AG04450 (cell line): ENCODE data around the gene MRI1. TPM values are rescaled to one million over a fixed set of nuclear protein-coding genes. Genes with fewer than 3 reads are reported as not detected.

ENCODE experiments used
- CTCF ChIA-PET: fragments of 300-600, 350-600 bp; formaldehyde crosslinking; extraction: SDS; loops from one replicate; lab custom pipeline; 2022; ENCODE audit warnings: antibody characterized with exemption, inconsistent platforms; lab: Charles Lee
- POLR2A ChIA-PET: fragments of 350-600 bp; formaldehyde crosslinking; extraction: SDS; loops from one replicate; lab custom pipeline; 2021; ENCODE audit warnings: antibody characterized with exemption, inconsistent platforms; lab: Yijun Ruan, JAX
- DNase-seq: peaks from one replicate; pipeline ENCODE4 v3.0.0-alpha.2; 2011; ENCODE audit warnings: low read depth, low spot score
- H3K27ac ChIP-seq: one replicate; pipeline ENCODE4 v1.5.1; 2012; ENCODE audit warnings: low read depth, low read length, control low read depth
- H3K27me3 ChIP-seq: one replicate; pipeline ENCODE4 v1.6.0; 2012; ENCODE audit warnings: low read length; ENCODE audit not compliant: control insufficient read depth, insufficient read depth
- H3K4me3 ChIP-seq: 2 replicates; pipeline ENCODE4 v1.5.1; 2011; ENCODE audit warnings: mild to moderate bottlenecking, low read depth, low read length, control low read depth
- H3K9me3 ChIP-seq: 2 replicates; pipeline ENCODE4 v1.5.1; 2012; ENCODE audit warnings: low read length; ENCODE audit not compliant: control insufficient read depth, insufficient read depth
- polyA plus RNA-seq: library from polyadenylated mRNA; depleted of rRNA; stranded (reverse); fragments of >200 nt; gene quantifications from 2 replicates; pipeline ENCODE4 v1.2.3, GENCODE V29; 2011
- TF ChIP-seq, protein P1 (sequence below): IDR thresholded peaks from 2 replicates; pipeline ENCODE4 v1.5.1; 2011; ENCODE audit warnings: low read depth, low read length, control low read depth, inconsistent platforms

MRI1 gene
- polyA plus RNA-seq, 1 experiment = 20.2 TPM

DNA sequence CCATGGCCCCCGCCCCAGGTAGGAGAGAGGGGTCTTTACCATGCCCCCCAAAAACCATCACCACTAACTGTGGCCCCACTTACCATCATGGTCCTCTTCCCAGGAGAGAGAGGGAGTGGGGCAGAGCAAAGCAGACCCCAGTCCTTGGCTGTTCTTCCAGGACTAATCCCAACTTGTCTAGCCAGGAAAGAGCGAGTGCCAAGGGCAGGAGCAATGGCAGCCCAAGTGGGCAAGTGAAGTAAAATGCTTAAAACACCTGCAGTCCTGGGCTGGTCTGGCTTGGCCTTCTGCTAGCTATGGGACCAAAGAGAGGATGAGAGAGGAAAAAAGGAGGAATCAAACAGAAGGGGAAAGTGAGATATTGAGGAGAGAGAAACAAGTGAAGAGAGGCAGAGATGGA, 48.8 kb downstream of the MRI1 start:
- Histone ChIP-seq H3K27me3 (no peaks in the 10 kb centered on the region), H3K4me3 (no peak overlapping the region), H3K9me3 (peaks cover 5% of the 10 kb centered on the region; the same call in 1 of the 2 replicates), H3K27ac (peak overlapping the region; percentile 11)
- POLR2A ChIA-PET = no interaction called here
- DNase-seq = no peak
- CTCF ChIA-PET = interaction anchor here (0.6 kb wide), 1 partner anchor 17 kb away, joined by 3 read pairs; no protein-coding TSS in a partner anchor
- TF ChIP-seq, protein P1, sequence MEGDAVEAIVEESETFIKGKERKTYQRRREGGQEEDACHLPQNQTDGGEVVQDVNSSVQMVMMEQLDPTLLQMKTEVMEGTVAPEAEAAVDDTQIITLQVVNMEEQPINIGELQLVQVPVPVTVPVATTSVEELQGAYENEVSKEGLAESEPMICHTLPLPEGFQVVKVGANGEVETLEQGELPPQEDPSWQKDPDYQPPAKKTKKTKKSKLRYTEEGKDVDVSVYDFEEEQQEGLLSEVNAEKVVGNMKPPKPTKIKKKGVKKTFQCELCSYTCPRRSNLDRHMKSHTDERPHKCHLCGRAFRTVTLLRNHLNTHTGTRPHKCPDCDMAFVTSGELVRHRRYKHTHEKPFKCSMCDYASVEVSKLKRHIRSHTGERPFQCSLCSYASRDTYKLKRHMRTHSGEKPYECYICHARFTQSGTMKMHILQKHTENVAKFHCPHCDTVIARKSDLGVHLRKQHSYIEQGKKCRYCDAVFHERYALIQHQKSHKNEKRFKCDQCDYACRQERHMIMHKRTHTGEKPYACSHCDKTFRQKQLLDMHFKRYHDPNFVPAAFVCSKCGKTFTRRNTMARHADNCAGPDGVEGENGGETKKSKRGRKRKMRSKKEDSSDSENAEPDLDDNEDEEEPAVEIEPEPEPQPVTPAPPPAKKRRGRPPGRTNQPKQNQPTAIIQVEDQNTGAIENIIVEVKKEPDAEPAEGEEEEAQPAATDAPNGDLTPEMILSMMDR = no peak

DNA sequence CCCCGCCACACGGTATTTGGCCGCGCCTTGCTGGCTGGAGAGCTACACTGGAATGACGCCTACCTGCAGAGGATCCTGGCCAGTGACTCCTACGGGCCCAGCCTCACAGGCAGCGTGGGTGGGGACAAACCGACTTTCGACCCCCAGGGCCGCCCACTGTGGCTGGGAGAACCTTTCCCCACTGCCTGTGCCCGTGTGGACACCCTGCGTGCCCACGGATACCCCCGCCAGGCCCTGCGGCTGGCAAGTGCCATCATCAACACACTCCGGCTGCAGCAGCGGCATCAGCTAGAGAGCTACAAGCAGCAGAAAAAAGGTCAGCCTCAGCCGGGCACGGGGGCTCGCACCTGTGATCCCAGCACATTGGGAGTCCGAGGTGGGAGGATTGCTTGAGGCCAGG, 50.2 kb downstream of the MRI1 start:
- TF ChIP-seq, protein P1 = no peak
- CTCF ChIA-PET = no interaction called here
- POLR2A ChIA-PET = no interaction called here

DNA sequence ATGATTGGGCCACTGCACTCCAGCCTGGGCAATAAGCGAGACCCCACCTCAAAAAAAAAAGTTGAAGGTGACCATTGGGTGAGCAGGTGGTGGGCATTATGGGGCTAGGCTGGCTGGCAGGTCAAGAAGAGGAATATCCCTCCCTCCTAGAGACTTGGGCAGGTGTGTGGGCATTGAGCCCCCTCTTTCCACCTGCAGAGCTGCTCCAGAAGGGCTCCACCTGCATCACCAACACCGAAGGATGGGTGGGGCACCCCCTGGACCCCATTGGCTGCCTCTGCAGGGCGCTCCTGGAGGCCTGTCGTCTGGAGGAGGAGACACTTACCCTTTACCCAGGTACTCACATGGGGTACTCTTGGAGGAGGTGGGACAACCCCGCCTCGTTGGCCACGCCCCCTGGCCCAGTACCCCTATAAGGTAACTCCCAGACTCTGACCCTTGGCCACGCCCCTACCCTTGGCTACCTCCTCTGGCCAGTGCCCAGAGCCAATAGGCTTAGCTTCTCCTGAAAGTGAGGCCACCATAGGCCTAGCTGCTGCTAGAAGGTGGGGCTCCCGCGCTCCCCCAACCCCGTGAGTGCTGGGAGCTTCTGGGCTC, 52.8 kb downstream of the MRI1 start:
- TF ChIP-seq, protein P1 = no peak
- no peak for DNase-seq
- ChIA-PET CTCF (interaction anchor here (0.8 kb wide), 1 partner anchor 9 kb away, joined by 4 read pairs; no protein-coding TSS in a partner anchor), POLR2A (interaction anchor here (0.8 kb wide), 1 partner anchor 29 kb away, joined by 3 read pairs; no protein-coding TSS in a partner anchor)
- no peak overlapping the region for H3K4me3 ChIP-seq
- peaks cover 7% of the 10 kb centered on the region; the same call in 1 of the 2 replicates for H3K9me3 ChIP-seq
- no peaks in the 10 kb centered on the region for H3K27me3 ChIP-seq
- H3K27ac ChIP-seq = no peak overlapping the region

More for the DNA sequence above, 50.2 kb downstream of the MRI1 start:
- Histone ChIP-seq H3K4me3 (no peak overlapping the region), H3K27me3 (no peaks in the 10 kb centered on the region), H3K27ac (no peak overlapping the region), H3K9me3 (peaks cover 7% of the 10 kb centered on the region; the same call in 1 of the 2 replicates)
- DNase-seq = no peak

DNA sequence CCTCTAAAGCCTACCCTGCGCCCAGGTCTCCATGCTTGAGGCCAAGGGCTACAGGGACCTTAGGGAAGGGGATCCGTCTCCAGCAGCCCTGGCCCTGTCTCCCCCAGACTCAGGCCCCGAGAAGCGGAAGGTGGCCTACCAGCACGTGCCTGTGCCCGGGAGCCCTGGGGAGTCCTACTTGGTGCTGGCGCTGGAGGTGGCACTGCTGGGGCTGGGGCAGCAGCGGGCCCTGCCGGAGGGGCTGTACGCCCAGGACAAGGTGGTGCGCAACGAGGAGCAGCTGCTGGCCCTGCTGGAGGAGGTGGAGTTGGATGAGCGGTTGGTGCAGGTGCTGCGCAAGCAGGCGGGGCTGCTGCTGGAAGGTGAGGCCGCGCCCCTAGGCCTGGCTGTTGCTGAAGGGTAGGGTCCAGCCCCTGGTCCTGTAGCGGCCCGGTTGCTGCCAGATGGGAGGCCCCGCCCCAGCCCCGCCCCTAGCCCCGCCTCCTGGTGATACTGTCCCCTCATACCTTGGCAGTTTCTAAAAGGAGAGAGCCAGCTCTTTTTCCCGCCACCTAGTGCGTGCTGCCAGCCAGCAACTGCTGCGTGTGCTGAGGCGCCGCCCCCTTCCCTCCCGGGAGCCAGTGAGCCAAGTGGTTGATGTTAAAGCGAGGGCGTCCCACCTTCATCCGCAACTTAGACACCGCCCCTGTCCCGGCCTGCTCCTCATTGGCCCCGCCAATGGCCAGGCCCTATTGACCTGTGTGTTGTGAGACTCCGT, 53.5 kb downstream of the MRI1 start:
- no peaks in the 10 kb centered on the region for H3K27me3 ChIP-seq
- POLR2A ChIA-PET = no interaction called here
- no peak for DNase-seq
- no peak overlapping the region for H3K27ac ChIP-seq
- TF ChIP-seq, protein P1 = no peak
- no peak overlapping the region for H3K4me3 ChIP-seq
- H3K9me3 ChIP-seq = peaks cover 6% of the 10 kb centered on the region; the same call in 1 of the 2 replicates
- CTCF ChIA-PET = no interaction called here

DNA sequence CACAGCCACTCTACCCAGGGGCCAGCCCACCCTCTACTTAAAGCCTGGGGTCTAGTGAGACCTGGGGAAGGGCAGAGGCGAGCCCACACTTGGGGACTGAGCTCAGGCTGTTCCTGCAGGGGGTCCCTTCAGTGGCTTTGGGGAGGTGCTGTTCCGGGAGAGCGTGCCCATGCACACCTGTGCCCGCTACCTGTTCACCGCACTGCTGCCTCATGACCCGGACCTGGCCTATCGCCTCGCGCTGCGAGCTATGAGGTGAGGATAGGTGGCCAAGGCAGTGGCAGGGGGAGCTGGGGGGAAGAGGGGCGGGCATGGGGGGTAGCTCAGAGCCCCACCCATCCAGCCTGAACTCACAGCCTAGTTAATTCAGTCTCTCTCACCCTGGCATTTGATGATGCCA, 54.9 kb downstream of the MRI1 start:
- TF ChIP-seq, protein P1 = no peak
- Histone ChIP-seq H3K9me3 (peaks cover 4% of the 10 kb centered on the region; the same call in 1 of the 2 replicates), H3K27ac (no peak overlapping the region), H3K4me3 (no peak overlapping the region), H3K27me3 (no peaks in the 10 kb centered on the region)
- CTCF ChIA-PET = no interaction called here
- POLR2A ChIA-PET = interaction anchor here (0.7 kb wide), 2 partner anchors 43 to 44 kb away, joined by 3 to 7 read pairs; no protein-coding TSS in a partner anchor
- no peak for DNase-seq
